OCI-M2 (cell line): ENCODE measurements around the gene PHF2.

Experiments used
- DNase-seq: peaks from one replicate; lab custom pipeline; 2025; ENCODE audit not compliant: unreplicated experiment; lab: John Stamatoyannopoulos, UW

The PHF2 gene

GRCh38 chr9:93697352-93698139 is 121.2 kb downstream of the PHF2 start:
- DNase-seq, result no peak

- no peak for DNase-seq
Measured at GRCh38 chr9:93698140-93698908, 121.9 kb downstream of the PHF2 start.

GRCh38 chr9:93699650-93700049 is 123.3 kb downstream of the PHF2 start:
- no peak for DNase-seq

GRCh38 chr9:93701494-93702218 is 125.3 kb downstream of the PHF2 start:
- no peak for DNase-seq

- no peak for DNase-seq
Measured at GRCh38 chr9:93702261-93702660, 125.9 kb downstream of the PHF2 start.

GRCh38 chr9:93708289-93708986 is 132.1 kb downstream of the PHF2 start:
- DNase-seq, result no peak

- no peak for DNase-seq
Measured at GRCh38 chr9:93708987-93709302, 132.6 kb downstream of the PHF2 start.

GRCh38 chr9:93709600-93710369 is 133.4 kb downstream of the PHF2 start:
- no peak for DNase-seq

- DNase-seq, result no peak
Measured at GRCh38 chr9:93710370-93710723, 134.0 kb downstream of the PHF2 start.

GRCh38 chr9:93711002-93711401 is 134.6 kb downstream of the PHF2 start:
- no peak for DNase-seq

GRCh38 chr9:93712896-93713295 is 136.5 kb downstream of the PHF2 start:
- no peak for DNase-seq

GRCh38 chr9:93713716-93714115 is 137.3 kb downstream of the PHF2 start:
- DNase-seq, result no peak

GRCh38 chr9:93721417-93721965 is 145.1 kb downstream of the PHF2 start:
- DNase-seq, result no peak

GRCh38 chr9:93724852-93725251 is 148.5 kb downstream of the PHF2 start:
- DNase-seq, result no peak

GRCh38 chr9:93725382-93725781 is 149.0 kb downstream of the PHF2 start:
- DNase-seq, result no peak

- no peak for DNase-seq
Measured at GRCh38 chr9:93726147-93726546, 149.8 kb downstream of the PHF2 start.
